ENCODE measurements around the gene PLA2G6. TPM values are rescaled to one million over a fixed set of nuclear protein-coding genes. Genes with fewer than 3 reads are reported as not detected.
A peak's percentile ranks its signal among the peaks of the same experiment; 100 is the strongest.

PLA2G6 gene
- total RNA-seq, 1 experiment from 2014 or later: 24.1 TPM

- no peaks in the 10 kb centered on the region for H3K79me1 ChIP-seq (ENCODE audit: insufficient read depth, low read depth, low read length, poor library complexity, severe bottlenecking)
- no peaks in the 10 kb centered on the region; the same call in 1 of the 2 replicates for H3K4me1 ChIP-seq (ENCODE audit: insufficient read depth, low read length)
- H3K56ac ChIP-seq (ENCODE audit: insufficient read length, low read depth, low read length): no peak overlapping the region
- Mint-ChIP-seq H3K27me3 (ENCODE audit: low read depth) (peaks cover 8% of the 10 kb centered on the region), H3K4me3 (no peak overlapping the region), H3K9me3 (no peaks in the 10 kb centered on the region), H3K27ac (no peak overlapping the region), H3K36me3 (ENCODE audit: insufficient read depth in 1 of 3, low read depth in 3 of 3) (peaks cover 1 to 10% (median 9%) of the 10 kb centered on the region in 3 experiments; a peak in 3 of 7 replicates), H3K4me1 (peaks cover 13 to 40% of the 10 kb centered on the region in 2 experiments)
- WGBS (ENCODE audit: extremely low coverage, insufficient read length, low lambda C conversion rate): no CpG with 5 or more reads among the region's 25 CpGs
- H2BK20ac ChIP-seq (ENCODE audit: low read depth, low read length, poor library complexity, severe bottlenecking): no peak overlapping the region
- H2AK5ac ChIP-seq (ENCODE audit: insufficient read length, low read length): no peak overlapping the region
- no peak overlapping the region for H3K4ac ChIP-seq (ENCODE audit: low read depth, low read length)
- no peaks in the 10 kb centered on the region for H3K9me3 ChIP-seq (ENCODE audit: control insufficient read depth, low read depth, low read length)
- no peak overlapping the region for H3K27ac ChIP-seq (ENCODE audit: insufficient read length, low read depth, low read length)
- no peak overlapping the region for H3K4me2 ChIP-seq (ENCODE audit: insufficient read depth, insufficient read length, low read length)
- H2AFZ ChIP-seq (ENCODE audit: low read length): no peak overlapping the region
- H3K9ac ChIP-seq (ENCODE audit: extremely low read depth, insufficient read length, low read length): no peak overlapping the region
- no peak overlapping the region for H2BK5ac ChIP-seq (ENCODE audit: insufficient read length, low read length)
- H2BK15ac ChIP-seq (ENCODE audit: low read depth, low read length): no peak overlapping the region
- H4K8ac ChIP-seq (replicated peaks; ENCODE audit: insufficient read length, low read depth, low read length): no peak overlapping the region
- no peak overlapping the region for H4K91ac ChIP-seq (ENCODE audit: insufficient read length, low read depth, low read length)
- no peaks in the 10 kb centered on the region for H3K79me2 ChIP-seq (ENCODE audit: insufficient read depth, low read length)
- peak; percentile 80 for DNase-seq
- peaks cover 5% of the 10 kb centered on the region; the same call in 1 of the 2 replicates for H3K27me3 ChIP-seq (ENCODE audit: insufficient read depth, low read length)
- no peak overlapping the region for H3K14ac ChIP-seq (ENCODE audit: insufficient read depth, low read length)
- no peaks in the 10 kb centered on the region for H4K20me1 ChIP-seq (ENCODE audit: control insufficient read depth, insufficient read depth, insufficient read length)
- H2BK120ac ChIP-seq (ENCODE audit: low read depth, low read length, poor library complexity, severe bottlenecking): no peak overlapping the region
- no peak overlapping the region for H3K18ac ChIP-seq (ENCODE audit: insufficient read length, low read depth, low read length)
- TF ChIP-seq CTCF (conservative IDR thresholded peaks at IDR 0.05): no peak
- no peak overlapping the region for H4K5ac ChIP-seq (ENCODE audit: insufficient read length, low read depth, low read length)
- H3K23ac ChIP-seq (ENCODE audit: insufficient read length, low read depth, low read length): no peak overlapping the region
- H3T11ph ChIP-seq (ENCODE audit: low read length): no peak overlapping the region
- H2BK12ac ChIP-seq (ENCODE audit: insufficient read length, low read depth, low read length): no peak overlapping the region
- no peaks in the 10 kb centered on the region for H3K23me2 ChIP-seq (ENCODE audit: insufficient read length, low read depth, low read length, poor library complexity, severe bottlenecking)
Observed at GRCh38 chr22:38086001-38086845, 95.4 kb downstream of the PLA2G6 start.

Data from H9 (cell line).